GM12878 (cell line): ENCODE results near the gene CMTM3. TPM values are rescaled to one million over a fixed set of nuclear protein-coding genes. Genes with fewer than 3 reads are reported as not detected.
"Not testable (repeated sequence)": the region's sequence is repeated elsewhere in the genome, so short reads cannot be mapped to it uniquely, and the experiment has no call there.

Source experiments
- ATAC-seq: fragments of 200-7000 bp; cut with Tn5 transposase; 3 replicates; pipeline ENCODE4 v1.9.1; 2020; ENCODE audit warnings: mild to moderate bottlenecking, moderate library complexity
- BruUV-seq: library from RNA; stranded (reverse); fragments of 400-500 nt; replicated peaks from 2 replicates; lab custom pipeline; 2021; lab: Mats Ljungman, UMichigan
- CTCF ChIA-PET: fragments of 300-600 bp; sonication (Branson Sonifier 250); formaldehyde crosslinking; extraction: SDS; loops from one replicate; lab custom pipeline; 2021; ENCODE audit warnings: inconsistent platforms; lab: Yijun Ruan, JAX
- POLR2A ChIA-PET: fragments of 350-600 bp; formaldehyde crosslinking; extraction: SDS; loops from one replicate; lab custom pipeline; 2021; ENCODE audit warnings: inconsistent platforms; lab: Charles Lee
- RAD21 ChIA-PET: fragments of 300-600 bp; sonication (Branson Sonifier 250); formaldehyde crosslinking; loops from one replicate; lab custom pipeline; 2023; ENCODE audit warnings: antibody characterized with exemption; ENCODE audit not compliant: unreplicated experiment; lab: Charles Lee
- SMC1A ChIA-PET: fragments of 300-600 bp; sonication (Branson Sonifier 250); formaldehyde crosslinking; loops from one replicate; lab custom pipeline; 2023; ENCODE audit not compliant: unreplicated experiment, uncharacterized antibody; lab: Charles Lee
- DNase-seq: peaks from one replicate; pipeline ENCODE4 v3.0.0-alpha.2; 2011; ENCODE audit warnings: low read depth, low spot score
- FAIRE-seq: peaks from 3 replicates; lab custom pipeline; 2011; peaks lifted over from hg19 to GRCh38; lab: Jason Lieb, UNC
- H2AFZ ChIP-seq: 2 replicates; pipeline ENCODE4 v1.6.0; 2011; ENCODE audit warnings: low read depth, low read length, control low read depth; ENCODE audit not compliant: control insufficient read depth
- H3K27ac ChIP-seq: 2 replicates; pipeline ENCODE4 v1.5.1; 2011; ENCODE audit warnings: control low read depth; ENCODE audit not compliant: control insufficient read depth, insufficient read depth
- H3K27me3 ChIP-seq, 2 experiments: replicated peaks in 1 of 2; 2 replicates each; pipeline versions ENCODE4 v1.6.0 to v1.6.1; 2011; ENCODE audit warnings: low read length in 1 of 2; ENCODE audit not compliant: control insufficient read depth in 2 of 2, insufficient read depth in 2 of 2
- H3K36me3 ChIP-seq, 2 experiments: 2 replicates each; pipeline ENCODE4 v1.5.1; 2011; ENCODE audit warnings: low read length in 1 of 2; ENCODE audit not compliant: control insufficient read depth in 2 of 2, insufficient read depth in 2 of 2
- H3K4me1 ChIP-seq: 2 replicates; pipeline ENCODE4 v1.6.1; 2011; ENCODE audit warnings: mild to moderate bottlenecking, low read length, moderate library complexity, mixed read lengths; ENCODE audit not compliant: control insufficient read depth, insufficient read depth
- H3K4me2 ChIP-seq: 2 replicates; pipeline ENCODE4 v1.6.0; 2011; ENCODE audit warnings: control low read depth; ENCODE audit not compliant: control insufficient read depth, insufficient read depth
- H3K4me3 ChIP-seq: fragments of 200-600 bp; sonication (generic); 2 replicates; pipeline ENCODE4 v1.5.1; 2016
- H3K79me2 ChIP-seq: 2 replicates; pipeline ENCODE4 v1.6.0; 2011; ENCODE audit warnings: low read length; ENCODE audit not compliant: control insufficient read depth, insufficient read depth
- H3K9ac ChIP-seq: 2 replicates; pipeline ENCODE4 v1.8.0; 2011; ENCODE audit warnings: low read length, control low read depth, mixed read lengths; ENCODE audit not compliant: control insufficient read depth, insufficient read depth
- H3K9me3 ChIP-seq: replicated peaks from 3 replicates; pipeline ENCODE4 v1.5.1; 2011; ENCODE audit warnings: mild to moderate bottlenecking, low read length; ENCODE audit not compliant: control insufficient read depth, insufficient read depth
- H4K20me1 ChIP-seq: 2 replicates; pipeline ENCODE4 v1.6.0; 2011; ENCODE audit not compliant: control insufficient read depth, insufficient read depth
- EZH2 ChIP-seq: IDR thresholded peaks from 2 replicates; pipeline ENCODE4 v1.6.1; 2012; ENCODE audit warnings: low read depth, mild to moderate bottlenecking, control low read depth, inconsistent platforms, low read length, borderline replicate concordance; ENCODE audit not compliant: control insufficient read depth
- HDAC6 ChIP-seq: fragments of 200-600 bp; sonication (generic); IDR thresholded peaks from one replicate; pipeline ENCODE4 v1.8.0; 2017; ENCODE audit warnings: antibody characterized with exemption; ENCODE audit not compliant: unreplicated experiment
- PAX8 ChIP-seq: fragments of 450-650 bp; IDR thresholded peaks from 2 replicates; pipeline ENCODE4 v1.6.1; 2017; ENCODE audit warnings: mild to moderate bottlenecking, moderate library complexity
- WGBS: methylation state at CpG from one replicate; pipeline ENCODE4 v1.1.6; 2016; ENCODE audit warnings: low lambda C conversion rate; ENCODE audit not compliant: insufficient replicate concordance, insufficient coverage; ENCODE audit errors: missing lambda C conversion rate; 5-methylcytosine and 5-hydroxymethylcytosine counted together
- in situ Hi-C: fragments of 300-500 bp; cut with MboI; formaldehyde crosslinking; loops from 9 replicates; pipeline ENCODE4 v1.14.3; 2018; ENCODE audit warnings: mixed read lengths
- intact Hi-C: fragments of 100-400 bp; cut with micrococcal nuclease; formaldehyde crosslinking; loops from one replicate; pipeline ENCODE4 v1.14.2; 2022; ENCODE audit not compliant: unreplicated experiment
- polyA plus RNA-seq, 11 experiments: library from polyadenylated mRNA; depleted of rRNA in 4 of 11; unstranded in 6 of 11; stranded (reverse) in 5 of 11; fragments of >200 nt; fragmentation: Nextera tagmentation in 4 of 11; fragmentation: Illumina TruSeq in 1 of 11; extraction: Ambion mirVana in 4 of 11; extraction: Trizol in 1 of 11; gene quantifications; 1 replicate in 1 of 11; 2 replicates in 10 of 11; pipeline versions ENCODE4 v1.2.1 to v1.2.3, GENCODE V29; 2011 to 2016; ENCODE audit warnings: inconsistent platforms in 2 of 11, missing spikeins in 2 of 11, low read depth in 1 of 11
- total RNA-seq, 4 experiments: library from RNA; depleted of rRNA in 3 of 4; stranded (reverse); fragments of >200 nt in 3 of 4; fragmentation: Illumina TruSeq in 1 of 4; extraction: Trizol in 1 of 4; gene quantifications; 2 replicates each; pipeline versions ENCODE4 v1.2.1 to v1.2.3, GENCODE V29; 2013 to 2021
- TF ChIP-seq, protein P1 (sequence below): fragments of 450-650 bp; IDR thresholded peaks from 2 replicates; pipeline ENCODE4 v1.6.1; 2017; ENCODE audit warnings: antibody characterized with exemption, mild to moderate bottlenecking, moderate library complexity

The CMTM3 gene
- total and polyA plus RNA-seq, 10 of the 15 experiments (the other 5 are each of a cell fraction or from before 2014, with no cell fraction given): 5.4 to 47.4 (median 28.6) TPM

DNA sequence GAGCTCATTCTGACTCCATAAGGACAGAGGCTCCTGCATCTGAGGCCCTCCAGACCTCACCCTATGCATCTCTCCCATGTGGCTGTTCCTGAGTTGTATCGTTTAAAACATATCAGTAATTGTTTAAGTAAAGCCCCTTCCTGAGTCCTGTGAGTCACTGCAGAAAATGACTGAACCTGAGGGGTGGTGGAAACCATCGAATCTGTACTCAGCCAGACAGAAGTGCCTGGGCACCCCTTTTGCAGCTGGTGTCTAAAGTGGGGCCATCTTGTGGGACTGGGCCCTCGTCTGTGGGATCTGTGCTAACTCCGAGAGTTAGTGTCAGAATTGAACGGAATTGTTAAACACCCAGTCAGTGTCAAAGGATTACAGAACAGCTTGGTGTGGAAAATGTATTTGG lies 25.4 kb downstream of the CMTM3 start (continued):
- TF ChIP-seq, protein P1, sequence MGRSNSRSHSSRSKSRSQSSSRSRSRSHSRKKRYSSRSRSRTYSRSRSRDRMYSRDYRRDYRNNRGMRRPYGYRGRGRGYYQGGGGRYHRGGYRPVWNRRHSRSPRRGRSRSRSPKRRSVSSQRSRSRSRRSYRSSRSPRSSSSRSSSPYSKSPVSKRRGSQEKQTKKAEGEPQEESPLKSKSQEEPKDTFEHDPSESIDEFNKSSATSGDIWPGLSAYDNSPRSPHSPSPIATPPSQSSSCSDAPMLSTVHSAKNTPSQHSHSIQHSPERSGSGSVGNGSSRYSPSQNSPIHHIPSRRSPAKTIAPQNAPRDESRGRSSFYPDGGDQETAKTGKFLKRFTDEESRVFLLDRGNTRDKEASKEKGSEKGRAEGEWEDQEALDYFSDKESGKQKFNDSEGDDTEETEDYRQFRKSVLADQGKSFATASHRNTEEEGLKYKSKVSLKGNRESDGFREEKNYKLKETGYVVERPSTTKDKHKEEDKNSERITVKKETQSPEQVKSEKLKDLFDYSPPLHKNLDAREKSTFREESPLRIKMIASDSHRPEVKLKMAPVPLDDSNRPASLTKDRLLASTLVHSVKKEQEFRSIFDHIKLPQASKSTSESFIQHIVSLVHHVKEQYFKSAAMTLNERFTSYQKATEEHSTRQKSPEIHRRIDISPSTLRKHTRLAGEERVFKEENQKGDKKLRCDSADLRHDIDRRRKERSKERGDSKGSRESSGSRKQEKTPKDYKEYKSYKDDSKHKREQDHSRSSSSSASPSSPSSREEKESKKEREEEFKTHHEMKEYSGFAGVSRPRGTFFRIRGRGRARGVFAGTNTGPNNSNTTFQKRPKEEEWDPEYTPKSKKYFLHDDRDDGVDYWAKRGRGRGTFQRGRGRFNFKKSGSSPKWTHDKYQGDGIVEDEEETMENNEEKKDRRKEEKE: no peak
- TF ChIP-seq PAX8 (no peak), HDAC6 (no peak), EZH2 (no peak)

GRCh38 chr16:66630561-66631260 lies 26.2 kb downstream of the CMTM3 start:
- POLR2A ChIA-PET, H2AFZ ChIP-seq, intact Hi-C loops, H3K4me2 ChIP-seq, H3K27me3 ChIP-seq, H3K4me1 ChIP-seq, H3K9me3 ChIP-seq, H3K4me3 ChIP-seq, BruUV-seq, FAIRE-seq, H4K20me1 ChIP-seq, H3K27ac ChIP-seq, in situ Hi-C loops, DNase-seq, SMC1A ChIA-PET, H3K79me2 ChIP-seq, RAD21 ChIA-PET, H3K36me3 ChIP-seq, H3K9ac ChIP-seq, CTCF ChIA-PET, ATAC-seq: not testable (repeated sequence)
- 80% methylated on average over 14 of the region's 49 CpGs for WGBS

DNA sequence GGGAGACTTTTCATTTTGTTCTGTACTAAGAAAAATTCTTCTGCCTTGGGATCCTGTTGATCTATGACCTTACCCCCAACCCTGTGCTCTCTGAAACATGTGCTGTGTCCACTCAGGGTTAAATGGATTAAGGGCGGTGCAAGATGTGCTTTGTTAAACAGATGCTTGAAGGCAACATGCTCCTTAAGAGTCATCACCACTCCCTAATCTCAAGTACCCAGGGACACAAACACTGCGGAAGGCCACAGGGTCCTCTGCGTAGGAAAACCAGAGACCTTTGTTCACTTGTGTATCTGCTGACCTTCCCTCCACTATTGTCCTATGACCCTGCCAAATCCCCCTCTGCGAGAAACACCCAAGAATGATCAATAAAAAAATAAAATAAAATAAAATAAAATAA lies 27.1 kb downstream of the CMTM3 start:
- POLR2A ChIA-PET, H3K36me3 ChIP-seq: not testable (repeated sequence)

More for the DNA sequence above, 27.1 kb downstream of the CMTM3 start:
- SMC1A ChIA-PET, FAIRE-seq, BruUV-seq, ATAC-seq, H3K27ac ChIP-seq, H3K4me2 ChIP-seq, RAD21 ChIA-PET, in situ Hi-C loops, H3K4me1 ChIP-seq, intact Hi-C loops, DNase-seq, CTCF ChIA-PET, H3K4me3 ChIP-seq, H3K9me3 ChIP-seq, H2AFZ ChIP-seq, H4K20me1 ChIP-seq, H3K79me2 ChIP-seq, H3K27me3 ChIP-seq, H3K9ac ChIP-seq: not testable (repeated sequence)
- 89% methylated on average over 3 of the region's 4 CpGs for WGBS
